Neuronal stem cell (in vitro differentiated cells): Measurements from ENCODE around the gene DOCK4.

Source experiments
- DNase-seq: peaks from one replicate; pipeline ENCODE4 v3.0.0-alpha.2; 2013; ENCODE audit warnings: low spot score
- H2AFZ ChIP-seq: one replicate; pipeline ENCODE4 v1.6.1; 2013; ENCODE audit warnings: mild to moderate bottlenecking, low read length, inconsistent platforms
- H2AK5ac ChIP-seq: 2 replicates; pipeline ENCODE4 v1.6.1; 2013; ENCODE audit warnings: low read depth, mild to moderate bottlenecking, inconsistent platforms, low read length, moderate library complexity, mixed read lengths
- H2BK120ac ChIP-seq: 2 replicates; pipeline ENCODE4 v1.6.1; 2013; ENCODE audit warnings: low read depth, mild to moderate bottlenecking, inconsistent platforms, low read length, moderate library complexity, mixed read lengths
- H2BK12ac ChIP-seq: one replicate; pipeline ENCODE4 v1.6.1; 2013; ENCODE audit warnings: low read length, inconsistent platforms
- H2BK15ac ChIP-seq: 2 replicates; pipeline ENCODE4 v1.6.1; 2013; ENCODE audit warnings: mild to moderate bottlenecking, low read length, inconsistent platforms, mixed read lengths
- H2BK5ac ChIP-seq: one replicate; pipeline ENCODE4 v1.6.1; 2013; ENCODE audit warnings: inconsistent platforms, mild to moderate bottlenecking, low read length, moderate library complexity
- H3K14ac ChIP-seq: one replicate; pipeline ENCODE4 v1.6.1; 2013; ENCODE audit warnings: low read length, inconsistent platforms
- H3K18ac ChIP-seq: 2 replicates; pipeline ENCODE4 v1.6.1; 2013; ENCODE audit warnings: low read length, inconsistent platforms
- H3K23ac ChIP-seq: 2 replicates; pipeline ENCODE4 v1.6.1; 2013; ENCODE audit warnings: low read depth, mild to moderate bottlenecking, mixed read lengths, low read length, inconsistent platforms; ENCODE audit not compliant: poor library complexity
- H3K27ac ChIP-seq: replicated peaks from 3 replicates; pipeline ENCODE4 v1.5.1; 2013; ENCODE audit warnings: low read length, inconsistent platforms
- H3K27me3 ChIP-seq, 3 experiments: 2 replicates each; pipeline ENCODE4 v1.6.1; 2013; ENCODE audit warnings: low read length in 3 of 3, mild to moderate bottlenecking in 2 of 3, inconsistent platforms in 1 of 3, low read depth in 1 of 3, mixed read lengths in 1 of 3, moderate library complexity in 1 of 3; ENCODE audit not compliant: control insufficient read depth in 3 of 3, insufficient read depth in 3 of 3
- H3K36me3 ChIP-seq, 2 donors: replicated peaks in 1 of 2; 2 replicates each; pipeline ENCODE4 v1.6.1; 2013; ENCODE audit warnings: low read length in 2 of 2; ENCODE audit not compliant: control insufficient read depth in 2 of 2, insufficient read depth in 2 of 2
- H3K4ac ChIP-seq: 2 replicates; pipeline ENCODE4 v1.6.1; 2013; ENCODE audit warnings: inconsistent platforms, mild to moderate bottlenecking, low read length, moderate library complexity
- H3K4me1 ChIP-seq, 2 donors: 1 replicate in 1 of 2; 2 replicates in 1 of 2; pipeline ENCODE4 v1.6.1; 2013; ENCODE audit warnings: low read length in 2 of 2, low read depth in 1 of 2; ENCODE audit not compliant: control insufficient read depth in 2 of 2, insufficient read depth in 1 of 2
- H3K4me2 ChIP-seq: one replicate; pipeline ENCODE4 v1.6.1; 2013; ENCODE audit warnings: mild to moderate bottlenecking, low read length, inconsistent platforms; ENCODE audit not compliant: insufficient read depth, poor library complexity, severe bottlenecking
- H3K4me3 ChIP-seq, 2 donors: 2 replicates each; pipeline ENCODE4 v1.5.1; 2013; ENCODE audit warnings: low read length in 2 of 2, mild to moderate bottlenecking in 2 of 2, inconsistent platforms in 1 of 2, moderate library complexity in 1 of 2
- H3K79me1 ChIP-seq: one replicate; pipeline ENCODE4 v1.6.1; 2013; ENCODE audit warnings: low read depth, mild to moderate bottlenecking, inconsistent platforms, low read length, moderate library complexity
- H3K9ac ChIP-seq: one replicate; pipeline ENCODE4 v1.6.1; 2013; ENCODE audit warnings: mild to moderate bottlenecking, low read depth, low read length, inconsistent platforms; ENCODE audit not compliant: poor library complexity
- H3K9me3 ChIP-seq, 2 donors: replicated peaks in 1 of 2; 2 replicates each; pipeline versions ENCODE3 to v1.6.1; 2013; ENCODE audit warnings: low read length in 2 of 2, mild to moderate bottlenecking in 2 of 2, inconsistent platforms in 1 of 2, low read depth in 1 of 2, mixed read lengths in 1 of 2, moderate library complexity in 1 of 2; ENCODE audit not compliant: control insufficient read depth in 2 of 2, insufficient read depth in 1 of 2
- H4K8ac ChIP-seq: one replicate; pipeline ENCODE4 v1.6.1; 2013; ENCODE audit warnings: low read depth, mild to moderate bottlenecking, inconsistent platforms, low read length, moderate library complexity
- H4K91ac ChIP-seq: one replicate; pipeline ENCODE4 v1.6.1; 2013; ENCODE audit warnings: low read length, low read depth, mild to moderate bottlenecking, inconsistent platforms; ENCODE audit not compliant: poor library complexity
- WGBS, 2 donors: extraction: QIAGEN DNeasy Blood & Tissue Kit; methylation state at CpG; one replicate each; pipeline ENCODE4 v1.1.7; 2013; ENCODE audit warnings: missing lambda C conversion rate in 2 of 2, mixed read lengths in 1 of 2; ENCODE audit not compliant: insufficient read length in 2 of 2, insufficient replicate concordance in 1 of 2; ENCODE audit errors: extremely low coverage in 2 of 2; 5-methylcytosine and 5-hydroxymethylcytosine counted together

The DOCK4 gene

DNA sequence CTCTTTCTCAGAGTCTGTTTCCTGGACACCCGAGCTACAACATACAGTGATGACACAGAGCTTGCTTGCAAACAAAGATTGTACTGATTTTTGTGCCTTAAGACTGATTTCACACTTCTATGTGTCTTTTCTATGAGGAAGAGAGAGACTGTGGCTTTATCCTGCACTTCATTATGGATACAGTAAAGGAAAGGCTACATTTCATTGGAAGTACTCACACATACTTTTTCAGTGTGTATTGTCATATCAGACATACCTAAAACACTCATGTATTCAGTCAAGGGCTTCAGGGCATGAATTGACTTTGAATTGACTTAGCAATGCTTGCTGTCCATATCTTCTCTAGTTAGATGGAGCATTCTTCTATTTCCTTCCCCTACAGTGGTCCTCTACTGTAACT lies 508.4 kb downstream of the DOCK4 start:
- H4K91ac ChIP-seq = no peak overlapping the region
- H3K9me3 ChIP-seq = no peaks in the 10 kb centered on the region
- no peaks in the 10 kb centered on the region for H3K27me3 ChIP-seq
- H2BK120ac ChIP-seq = no peak overlapping the region
- no peak overlapping the region for H2AK5ac ChIP-seq
- H3K4ac ChIP-seq = no peak overlapping the region
- no peaks in the 10 kb centered on the region for H3K4me1 ChIP-seq
- no peak overlapping the region for H3K9ac ChIP-seq
- no peak for DNase-seq
- H3K79me1 ChIP-seq = no peaks in the 10 kb centered on the region
- no peak overlapping the region for H3K27ac ChIP-seq
- no peaks in the 10 kb centered on the region for H3K36me3 ChIP-seq
- no peak overlapping the region for H2BK15ac ChIP-seq
- H2BK12ac ChIP-seq = no peak overlapping the region
- H3K18ac ChIP-seq = no peak overlapping the region
- no peak overlapping the region for H4K8ac ChIP-seq
- no CpG with 5 or more reads among the region's 1 CpG for WGBS, 2 donors
- no peak overlapping the region for H2AFZ ChIP-seq
- H3K4me2 ChIP-seq = no peak overlapping the region
- no peak overlapping the region for H3K23ac ChIP-seq
- no peak overlapping the region for H3K4me3 ChIP-seq
- H2BK5ac ChIP-seq = no peak overlapping the region
- H3K14ac ChIP-seq = no peak overlapping the region

DNA sequence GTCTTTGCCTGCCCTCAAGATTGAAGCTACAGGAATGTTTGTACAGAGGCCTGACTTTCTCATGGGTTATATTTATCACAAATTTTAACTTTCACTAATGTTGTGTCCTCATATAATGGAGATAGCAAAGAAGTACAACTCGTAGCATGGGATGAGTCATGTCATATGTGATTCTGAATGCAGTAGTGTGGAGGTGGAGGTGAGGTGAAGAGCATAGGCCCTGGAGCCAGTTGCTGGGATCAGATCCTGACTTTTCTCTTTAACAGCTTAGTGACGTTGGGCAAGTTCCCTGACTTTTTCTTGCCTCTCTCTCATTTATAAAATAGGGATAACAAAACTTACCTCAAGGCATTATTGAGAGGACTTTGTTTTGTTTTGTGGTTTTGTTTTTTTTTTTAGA lies 511.8 kb downstream of the DOCK4 start:
- H3K18ac ChIP-seq = no peak overlapping the region
- H3K4me3 ChIP-seq = no peak overlapping the region
- H2AFZ ChIP-seq = no peak overlapping the region
- no peaks in the 10 kb centered on the region for H3K9me3 ChIP-seq
- H4K91ac ChIP-seq = no peak overlapping the region
- no peak overlapping the region for H4K8ac ChIP-seq
- WGBS, 2 donors = no CpG with 5 or more reads among the region's 2 CpGs
- no peak overlapping the region for H2AK5ac ChIP-seq
- no peak overlapping the region for H3K23ac ChIP-seq
- no peaks in the 10 kb centered on the region for H3K4me1 ChIP-seq
- no peak overlapping the region for H2BK15ac ChIP-seq
- no peak overlapping the region for H3K4me2 ChIP-seq
- H3K9ac ChIP-seq = no peak overlapping the region
- H3K4ac ChIP-seq = no peak overlapping the region
- no peaks in the 10 kb centered on the region for H3K79me1 ChIP-seq
- no peak overlapping the region for H2BK12ac ChIP-seq
- no peaks in the 10 kb centered on the region for H3K36me3 ChIP-seq
- H3K27me3 ChIP-seq = peaks cover 0 to 4% (median 0%) of the 10 kb centered on the region in 3 experiments
- no peak overlapping the region for H2BK120ac ChIP-seq
- no peak for DNase-seq
- H2BK5ac ChIP-seq = no peak overlapping the region
- H3K27ac ChIP-seq = no peak overlapping the region
- H3K14ac ChIP-seq = no peak overlapping the region

DNA sequence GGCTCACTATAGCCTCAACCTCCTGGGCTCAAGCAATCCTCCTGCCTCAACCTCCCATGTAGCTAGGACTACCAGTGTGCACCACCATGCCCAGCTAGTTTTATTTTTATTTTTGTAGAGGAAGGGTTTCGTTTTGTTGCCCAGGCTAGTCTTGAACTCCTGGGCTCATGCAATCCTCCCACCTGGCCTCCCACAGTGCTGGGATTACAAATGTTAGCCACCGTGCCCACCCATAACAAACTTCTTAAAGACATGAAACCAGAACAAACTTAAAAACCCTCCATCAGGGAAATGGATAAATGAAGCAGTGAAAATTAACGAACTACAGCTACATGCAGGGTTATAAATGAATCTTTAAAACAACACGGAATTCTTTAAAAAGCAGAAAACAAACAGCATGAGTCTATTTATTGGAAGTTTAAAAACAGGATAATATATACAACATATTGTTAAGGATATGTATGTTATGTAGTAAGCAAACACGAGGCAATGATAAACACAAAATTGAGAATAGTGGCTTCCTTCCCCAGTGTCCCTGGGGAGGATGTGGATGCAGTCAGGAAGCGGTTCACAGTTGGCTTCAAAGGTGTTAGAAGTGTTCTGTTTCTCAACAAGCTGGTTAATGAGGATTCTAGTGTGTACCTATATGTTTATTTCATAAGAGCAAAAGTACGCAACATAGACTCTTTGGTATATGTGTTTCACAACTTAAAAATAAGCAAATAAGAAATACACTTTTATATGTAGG lies 515.7 kb downstream of the DOCK4 start:
- Histone ChIP-seq H3K18ac (no peak overlapping the region), H3K4ac (no peak overlapping the region), H2AFZ (no peak overlapping the region), H3K36me3 (no peaks in the 10 kb centered on the region), H2BK15ac (no peak overlapping the region), H2BK120ac (no peak overlapping the region), H2BK12ac (no peak overlapping the region), H2BK5ac (no peak overlapping the region), H3K27ac (no peak overlapping the region), H3K4me3 (no peak overlapping the region), H3K9me3 (no peaks in the 10 kb centered on the region), H3K23ac (no peak overlapping the region), H3K9ac (no peak overlapping the region), H4K91ac (no peak overlapping the region), H4K8ac (no peak overlapping the region), H3K4me2 (no peak overlapping the region), H3K14ac (no peak overlapping the region), H3K4me1 (peaks cover 0 to 1% of the 10 kb centered on the region in 2 donors), H2AK5ac (no peak overlapping the region), H3K27me3 (peaks cover 0 to 4% (median 0%) of the 10 kb centered on the region in 3 experiments), H3K79me1 (no peaks in the 10 kb centered on the region)
- no CpG with 5 or more reads among the region's 7 CpGs for WGBS, 2 donors
- DNase-seq = no peak

DNA sequence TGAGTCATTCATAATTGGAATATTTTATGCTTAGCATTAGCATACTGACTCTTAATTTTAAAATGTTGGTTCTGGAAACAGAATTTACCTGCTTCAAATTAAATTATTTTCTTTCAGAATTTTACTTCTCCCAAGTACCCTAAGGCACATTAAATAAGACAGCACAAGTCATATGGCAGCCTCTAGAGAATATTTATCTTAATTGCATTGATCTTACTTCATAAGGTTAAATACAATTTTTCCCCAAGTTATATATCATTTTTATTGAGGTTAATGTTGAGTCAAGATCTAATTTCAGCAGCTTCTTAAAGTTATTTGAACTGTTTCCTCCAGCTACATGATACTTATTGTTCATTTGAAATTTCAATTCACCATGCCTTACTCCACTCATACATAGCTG lies 520.9 kb downstream of the DOCK4 start:
- Histone ChIP-seq H4K8ac (no peak overlapping the region), H2BK120ac (no peak overlapping the region)

More for the DNA sequence above, 520.9 kb downstream of the DOCK4 start:
- Histone ChIP-seq H4K91ac (no peak overlapping the region), H3K4me1 (peaks cover 0 to 1% of the 10 kb centered on the region in 2 donors), H2AFZ (no peak overlapping the region), H3K18ac (no peak overlapping the region), H3K9ac (no peak overlapping the region), H2BK5ac (no peak overlapping the region), H3K27me3 (no peaks in the 10 kb centered on the region), H2BK12ac (no peak overlapping the region), H2BK15ac (no peak overlapping the region), H3K9me3 (no peaks in the 10 kb centered on the region), H3K4me3 (no peak overlapping the region), H3K23ac (no peak overlapping the region), H3K79me1 (no peaks in the 10 kb centered on the region), H2AK5ac (no peak overlapping the region), H3K36me3 (no peaks in the 10 kb centered on the region), H3K14ac (no peak overlapping the region), H3K4ac (no peak overlapping the region), H3K4me2 (no peak overlapping the region), H3K27ac (no peak overlapping the region)
- no peak for DNase-seq
